ENCODE measurements around the gene PFN4. TPM values are rescaled to one million over a fixed set of nuclear protein-coding genes. Genes with fewer than 3 reads are reported as not detected.
A peak's percentile ranks its signal among the peaks of the same experiment; 100 is the strongest.

The PFN4 gene, protein sequence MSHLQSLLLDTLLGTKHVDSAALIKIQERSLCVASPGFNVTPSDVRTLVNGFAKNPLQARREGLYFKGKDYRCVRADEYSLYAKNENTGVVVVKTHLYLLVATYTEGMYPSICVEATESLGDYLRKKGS
- total RNA-seq (2021; ENCODE audit: unreplicated experiment) (not detected), Bru-seq, nascent RNA (percentile 46 among the genes with signal in this experiment), BruChase-seq, experiment 1, labeled RNA remaining after a 6-hour chase (percentile 24 among the genes with signal in this experiment), BruChase-seq, experiment 2, labeled RNA remaining after a 2-hour chase (percentile 29 among the genes with signal in this experiment)
- polyA plus RNA-seq (2012): 0.33 and 0.51 TPM in 2 replicates
- long read RNA-seq, partial matches to known transcripts: 0 of 1 reads
- long read RNA-seq, other reads (novel, unspliced or antisense): 1 of 1 reads

DNA sequence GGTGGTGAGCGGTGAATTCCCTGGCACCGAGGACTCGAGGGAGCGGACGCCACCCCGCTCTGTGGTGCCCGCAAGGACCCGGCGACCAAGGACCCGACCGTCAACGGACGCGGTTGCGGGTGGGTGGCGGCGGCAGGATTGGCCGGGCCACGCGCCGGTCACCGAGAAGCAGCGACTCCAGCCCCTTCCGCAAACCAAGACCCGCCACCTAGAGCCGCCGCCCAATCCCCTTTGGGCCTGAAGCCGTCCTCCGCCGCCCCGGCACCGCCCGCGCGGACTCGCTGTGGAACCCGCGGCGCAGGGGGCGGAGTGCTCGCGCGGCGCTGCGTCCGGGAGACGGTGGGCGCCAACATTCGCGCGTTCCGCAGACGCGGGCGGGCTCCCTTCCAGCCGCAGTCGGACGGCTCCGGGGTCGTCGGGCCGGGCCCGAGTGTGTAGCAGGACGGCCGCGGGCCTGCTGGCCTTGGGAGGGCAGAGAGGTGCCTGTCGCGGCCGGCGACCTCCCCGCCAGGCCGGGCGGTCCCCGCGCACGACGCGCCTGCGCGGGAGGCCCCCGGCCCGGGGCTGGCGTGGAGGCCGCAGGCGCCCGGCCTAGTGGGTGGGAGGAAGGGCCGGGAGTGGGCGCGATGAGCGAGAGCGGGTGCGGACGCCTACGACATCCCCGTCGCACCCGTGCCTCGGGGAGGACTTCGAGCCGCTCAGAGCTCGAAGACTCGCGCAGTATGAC, at the start of gene PFN4, which contains the start of gene FAM228B:
TSS of gene PFN4 (minus strand) at position 140 of the 727 bp plus-strand sequence. CDS start 799 bp downstream, outside the sequence.
TSS of gene FAM228B (plus strand) at position 275 of the 727 bp plus-strand sequence. CDS start 893 bp downstream, outside the sequence.
- peak within 1 kb of the TSS; percentile 75 to 76 for H3K4me3 ChIP-seq (replicated peaks in 1 of 2; ENCODE audit: low read depth in 1 of 2, low read length in 2 of 2)
- ChIA-PET CTCF (no interaction called here), POLR2A (interaction anchor here (1.1 to 1.2 kb wide), 2 partner anchors 39 to 40 kb away, joined by 3 to 5 read pairs; partner anchors contain the start of gene TP53I3), RAD21 (ENCODE audit: low non-redundant PET in 1 of 2, low total read pairs in 2 of 2, uncharacterized antibody in 2 of 2, unreplicated experiment in 2 of 2) (no interaction called here)
- H3K4me1 ChIP-seq (ENCODE audit: control insufficient read depth in 1 of 2, insufficient read depth in 2 of 2, low read length in 2 of 2): peaks cover 7 to 15% of the 10 kb centered on the region in 2 experiments; a peak in 3 of 4 replicates
- no peaks in the 10 kb centered on the region for H3K27me3 ChIP-seq (ENCODE audit: insufficient read depth, low read length)
- peak within 1 kb of the TSS; percentile 90 for H3K4me2 ChIP-seq (ENCODE audit: low read length)
- H2AFZ ChIP-seq (ENCODE audit: low read depth, low read length, poor library complexity, severe bottlenecking): peak within 1 kb of the TSS; percentile 71
- H4K20me1 ChIP-seq (ENCODE audit: insufficient read depth): no peaks in the 10 kb centered on the region
- H3K9me2 ChIP-seq (ENCODE audit: insufficient read depth): no peaks in the 10 kb centered on the region
- H3K9me3 ChIP-seq (ENCODE audit: control insufficient read depth in 1 of 2, insufficient read depth in 1 of 2, low read depth in 1 of 2, low read length in 2 of 2): no peaks in the 10 kb centered on the region
- ATAC-seq (peak; percentile 95), DNase-seq (ENCODE audit: low read depth, low spot score) (peak; percentile 59)
- no peaks in the 10 kb centered on the region for H3K36me3 ChIP-seq (ENCODE audit: control insufficient read depth in 1 of 2, insufficient read depth in 2 of 2, low read length in 2 of 2)
- peak within 1 kb of the TSS; percentile 71 for H3K9ac ChIP-seq (ENCODE audit: low read length)
- peak within 1 kb of the TSS; percentile 76 for H3K27ac ChIP-seq (ENCODE audit: low read depth, low read length)
- H3K79me2 ChIP-seq (ENCODE audit: insufficient read depth, low read length): no peaks in the 10 kb centered on the region
- intact Hi-C loops (cut with micrococcal nuclease): loop anchor here (2.0 kb wide), 2 partner anchors 39 to 75 kb away; partner anchors contain the start of genes FKBP1B and TP53I3
- BruUV-seq (replicated peaks): no TSS peak
- no peak for TF ChIP-seq EGR1 (IDR thresholded peaks at IDR 0.05; ENCODE audit: low read depth)
- peak; percentile 59 for TF ChIP-seq POLR2A (IDR thresholded peaks at IDR 0.05; ENCODE audit: borderline replicate concordance, extremely low read depth, insufficient read depth, insufficient read length)
- no peak for TF ChIP-seq SRF (IDR thresholded peaks at IDR 0.05; ENCODE audit: low read depth)
- no peak for TF ChIP-seq EZH2 (IDR thresholded peaks at IDR 0.05)
- TF ChIP-seq CEBPB (IDR thresholded peaks at IDR 0.05; ENCODE audit: low read depth): no peak
- TF ChIP-seq POLR2AphosphoS5 (IDR thresholded peaks at IDR 0.05; ENCODE audit: low read depth, low read length): peak; percentile 81
- TF ChIP-seq FOSL1 (IDR thresholded peaks at IDR 0.05; ENCODE audit: low read depth): no peak
- no peak for TF ChIP-seq EZH2phosphoT487 (IDR thresholded peaks at IDR 0.05; ENCODE audit: borderline replicate concordance)
- TF ChIP-seq, protein P1, sequence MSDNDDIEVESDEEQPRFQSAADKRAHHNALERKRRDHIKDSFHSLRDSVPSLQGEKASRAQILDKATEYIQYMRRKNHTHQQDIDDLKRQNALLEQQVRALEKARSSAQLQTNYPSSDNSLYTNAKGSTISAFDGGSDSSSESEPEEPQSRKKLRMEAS (IDR thresholded peaks at IDR 0.05): peak; percentile 80
- TF ChIP-seq, protein P2, sequence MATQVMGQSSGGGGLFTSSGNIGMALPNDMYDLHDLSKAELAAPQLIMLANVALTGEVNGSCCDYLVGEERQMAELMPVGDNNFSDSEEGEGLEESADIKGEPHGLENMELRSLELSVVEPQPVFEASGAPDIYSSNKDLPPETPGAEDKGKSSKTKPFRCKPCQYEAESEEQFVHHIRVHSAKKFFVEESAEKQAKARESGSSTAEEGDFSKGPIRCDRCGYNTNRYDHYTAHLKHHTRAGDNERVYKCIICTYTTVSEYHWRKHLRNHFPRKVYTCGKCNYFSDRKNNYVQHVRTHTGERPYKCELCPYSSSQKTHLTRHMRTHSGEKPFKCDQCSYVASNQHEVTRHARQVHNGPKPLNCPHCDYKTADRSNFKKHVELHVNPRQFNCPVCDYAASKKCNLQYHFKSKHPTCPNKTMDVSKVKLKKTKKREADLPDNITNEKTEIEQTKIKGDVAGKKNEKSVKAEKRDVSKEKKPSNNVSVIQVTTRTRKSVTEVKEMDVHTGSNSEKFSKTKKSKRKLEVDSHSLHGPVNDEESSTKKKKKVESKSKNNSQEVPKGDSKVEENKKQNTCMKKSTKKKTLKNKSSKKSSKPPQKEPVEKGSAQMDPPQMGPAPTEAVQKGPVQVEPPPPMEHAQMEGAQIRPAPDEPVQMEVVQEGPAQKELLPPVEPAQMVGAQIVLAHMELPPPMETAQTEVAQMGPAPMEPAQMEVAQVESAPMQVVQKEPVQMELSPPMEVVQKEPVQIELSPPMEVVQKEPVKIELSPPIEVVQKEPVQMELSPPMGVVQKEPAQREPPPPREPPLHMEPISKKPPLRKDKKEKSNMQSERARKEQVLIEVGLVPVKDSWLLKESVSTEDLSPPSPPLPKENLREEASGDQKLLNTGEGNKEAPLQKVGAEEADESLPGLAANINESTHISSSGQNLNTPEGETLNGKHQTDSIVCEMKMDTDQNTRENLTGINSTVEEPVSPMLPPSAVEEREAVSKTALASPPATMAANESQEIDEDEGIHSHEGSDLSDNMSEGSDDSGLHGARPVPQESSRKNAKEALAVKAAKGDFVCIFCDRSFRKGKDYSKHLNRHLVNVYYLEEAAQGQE (IDR thresholded peaks at IDR 0.05; ENCODE audit: low read depth): no peak
- TF ChIP-seq ZNF274 (IDR thresholded peaks at IDR 0.05; ENCODE audit: low read depth, low read length): no peak
- TF ChIP-seq SIN3A (IDR thresholded peaks at IDR 0.05; ENCODE audit: low read depth): peak; percentile 69; the same call in 1 of the 2 replicates
- TF ChIP-seq JUND (IDR thresholded peaks at IDR 0.05): no peak
- peak; percentile 48; the same call in 1 of the 2 replicates for TF ChIP-seq SP1 (IDR thresholded peaks at IDR 0.05; ENCODE audit: low read depth)
- peak; percentile 99 for TF ChIP-seq ZFX (IDR thresholded peaks at IDR 0.05)
- peak; percentile 6 for TF ChIP-seq YY1 (IDR thresholded peaks at IDR 0.05; ENCODE audit: extremely low read depth, insufficient replicate concordance, low read depth, low read length)
- peak; percentile 29 for TF ChIP-seq TCF7L2 (IDR thresholded peaks at IDR 0.05; ENCODE audit: borderline replicate concordance, extremely low read depth, insufficient read depth, insufficient read length)
- TF ChIP-seq, protein P3, sequence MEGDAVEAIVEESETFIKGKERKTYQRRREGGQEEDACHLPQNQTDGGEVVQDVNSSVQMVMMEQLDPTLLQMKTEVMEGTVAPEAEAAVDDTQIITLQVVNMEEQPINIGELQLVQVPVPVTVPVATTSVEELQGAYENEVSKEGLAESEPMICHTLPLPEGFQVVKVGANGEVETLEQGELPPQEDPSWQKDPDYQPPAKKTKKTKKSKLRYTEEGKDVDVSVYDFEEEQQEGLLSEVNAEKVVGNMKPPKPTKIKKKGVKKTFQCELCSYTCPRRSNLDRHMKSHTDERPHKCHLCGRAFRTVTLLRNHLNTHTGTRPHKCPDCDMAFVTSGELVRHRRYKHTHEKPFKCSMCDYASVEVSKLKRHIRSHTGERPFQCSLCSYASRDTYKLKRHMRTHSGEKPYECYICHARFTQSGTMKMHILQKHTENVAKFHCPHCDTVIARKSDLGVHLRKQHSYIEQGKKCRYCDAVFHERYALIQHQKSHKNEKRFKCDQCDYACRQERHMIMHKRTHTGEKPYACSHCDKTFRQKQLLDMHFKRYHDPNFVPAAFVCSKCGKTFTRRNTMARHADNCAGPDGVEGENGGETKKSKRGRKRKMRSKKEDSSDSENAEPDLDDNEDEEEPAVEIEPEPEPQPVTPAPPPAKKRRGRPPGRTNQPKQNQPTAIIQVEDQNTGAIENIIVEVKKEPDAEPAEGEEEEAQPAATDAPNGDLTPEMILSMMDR (IDR thresholded peaks at IDR 0.05 in 2 of 3, conservative IDR thresholded peaks at IDR 0.05 in 1 of 3; ENCODE audit: borderline replicate concordance in 1 of 3, insufficient read depth in 1 of 3, low read depth in 2 of 3, low read length in 2 of 3): no peak

Measured in HCT116 (cell line).